Large intestine (tissue), 12 donors: ENCODE measurements around the gene TAAR6. TPM values are rescaled to one million over a fixed set of nuclear protein-coding genes. Genes with fewer than 3 reads are reported as not detected.
"Not testable (repeated sequence)": the region's sequence is repeated elsewhere in the genome, so short reads cannot be mapped to it uniquely, and the experiment has no call there.

Source experiments
- DNase-seq, 2 donors: peaks; one replicate each; pipeline versions ENCODE4 v3.0.0 to v3.0.0-alpha.2; 2013
- H3K27ac ChIP-seq: one replicate; pipeline ENCODE4 v1.5.1; 2013; ENCODE audit warnings: low read length
- H3K27me3 ChIP-seq: 2 replicates; pipeline ENCODE4 v1.6.1; 2013; ENCODE audit warnings: low read length; ENCODE audit not compliant: control insufficient read depth, insufficient read depth
- H3K36me3 ChIP-seq: 2 replicates; pipeline ENCODE4 v1.6.1; 2013; ENCODE audit warnings: low read length; ENCODE audit not compliant: control insufficient read depth, insufficient read depth
- H3K4me1 ChIP-seq: one replicate; pipeline ENCODE4 v1.6.1; 2013; ENCODE audit warnings: low read length; ENCODE audit not compliant: control insufficient read depth, insufficient read depth
- H3K4me3 ChIP-seq: one replicate; pipeline ENCODE4 v1.5.1; 2013; ENCODE audit warnings: low read length
- H3K9me3 ChIP-seq: one replicate; pipeline ENCODE4 v1.6.1; 2013; ENCODE audit warnings: mild to moderate bottlenecking, low read depth, low read length, moderate library complexity; ENCODE audit not compliant: control insufficient read depth
- WGBS: methylation state at CpG from one replicate; pipeline ENCODE4 v1.1.5; 2013; ENCODE audit warnings: low lambda C conversion rate; ENCODE audit not compliant: insufficient coverage; 5-methylcytosine and 5-hydroxymethylcytosine counted together
- long read RNA-seq, 11 donors: transcript quantifications; one replicate each; lab custom pipeline, GENCODE V29; 2026
- polyA plus RNA-seq: library from polyadenylated mRNA; unstranded; fragments of 120-200 nt; gene quantifications from one replicate; pipeline ENCODE4 v1.2.1, GENCODE V29; 2013

The TAAR6 gene, protein sequence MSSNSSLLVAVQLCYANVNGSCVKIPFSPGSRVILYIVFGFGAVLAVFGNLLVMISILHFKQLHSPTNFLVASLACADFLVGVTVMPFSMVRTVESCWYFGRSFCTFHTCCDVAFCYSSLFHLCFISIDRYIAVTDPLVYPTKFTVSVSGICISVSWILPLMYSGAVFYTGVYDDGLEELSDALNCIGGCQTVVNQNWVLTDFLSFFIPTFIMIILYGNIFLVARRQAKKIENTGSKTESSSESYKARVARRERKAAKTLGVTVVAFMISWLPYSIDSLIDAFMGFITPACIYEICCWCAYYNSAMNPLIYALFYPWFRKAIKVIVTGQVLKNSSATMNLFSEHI
- polyA plus RNA-seq = not detected
- long read RNA-seq, donor 1 = 0 reads
- long read RNA-seq, donor 2 = 0 reads
- long read RNA-seq, donor 3 = 0 reads
- long read RNA-seq, donor 4 = 0 reads
- long read RNA-seq, donor 5 = 0 reads
- long read RNA-seq, donor 6 = 0 reads
- long read RNA-seq, donor 7 = 0 reads
- long read RNA-seq, donor 8 = 0 reads
- long read RNA-seq, donor 9 = 0 reads
- long read RNA-seq, donor 10 = 0 reads
- long read RNA-seq, donor 11 = 0 reads

DNA sequence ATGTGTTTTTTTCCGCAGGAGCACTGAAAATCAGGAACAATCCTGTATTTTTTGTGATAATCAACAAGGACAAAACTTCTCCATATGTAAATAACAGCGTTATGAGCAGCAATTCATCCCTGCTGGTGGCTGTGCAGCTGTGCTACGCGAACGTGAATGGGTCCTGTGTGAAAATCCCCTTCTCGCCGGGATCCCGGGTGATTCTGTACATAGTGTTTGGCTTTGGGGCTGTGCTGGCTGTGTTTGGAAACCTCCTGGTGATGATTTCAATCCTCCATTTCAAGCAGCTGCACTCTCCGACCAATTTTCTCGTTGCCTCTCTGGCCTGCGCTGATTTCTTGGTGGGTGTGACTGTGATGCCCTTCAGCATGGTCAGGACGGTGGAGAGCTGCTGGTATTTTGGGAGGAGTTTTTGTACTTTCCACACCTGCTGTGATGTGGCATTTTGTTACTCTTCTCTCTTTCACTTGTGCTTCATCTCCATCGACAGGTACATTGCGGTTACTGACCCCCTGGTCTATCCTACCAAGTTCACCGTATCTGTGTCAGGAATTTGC lies at the start of gene TAAR6:
Gene TAAR6, plus strand, starts transcription at position 102 of the 557 bp plus-strand sequence. Its CDS starts 0 bp downstream, at position 102.
- H3K27me3 ChIP-seq = no peaks in the 10 kb centered on the region
- no peaks in the 10 kb centered on the region for H3K4me1 ChIP-seq
- H3K27ac ChIP-seq = no peak within 1 kb of the TSS
- H3K9me3 ChIP-seq = no peaks in the 10 kb centered on the region
- H3K4me3 ChIP-seq = no peak within 1 kb of the TSS
- 80% methylated on average over 2 of the region's 15 CpGs for WGBS
- no peaks in the 10 kb centered on the region for H3K36me3 ChIP-seq
- no peak for DNase-seq

DNA sequence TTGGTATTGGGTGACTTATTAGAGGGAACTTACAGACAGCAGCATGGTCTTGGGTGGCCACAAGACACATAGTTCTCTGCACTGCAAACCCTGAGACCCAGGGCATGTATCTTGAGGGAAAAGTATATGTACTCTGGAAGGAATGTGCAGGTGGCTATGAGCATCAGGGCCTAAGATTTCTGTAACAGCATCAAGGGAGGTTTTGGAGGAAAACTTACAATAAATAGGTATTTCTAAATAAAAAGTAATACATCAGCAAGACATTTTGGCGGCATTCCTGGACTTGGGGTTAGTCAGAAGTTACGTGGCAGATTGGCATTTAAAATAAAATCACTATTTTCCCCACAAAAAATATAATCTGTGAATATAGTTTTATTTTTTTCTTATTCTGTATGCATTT lies 49.2 kb upstream of the TAAR6 start:
- Histone ChIP-seq H3K4me3 (no peak overlapping the region), H3K36me3 (no peaks in the 10 kb centered on the region), H3K27ac (no peak overlapping the region), H3K4me1 (no peaks in the 10 kb centered on the region), H3K9me3 (no peaks in the 10 kb centered on the region), H3K27me3 (no peaks in the 10 kb centered on the region)
- no peak for DNase-seq
- no CpG with 5 or more reads among the region's 2 CpGs for WGBS

DNA sequence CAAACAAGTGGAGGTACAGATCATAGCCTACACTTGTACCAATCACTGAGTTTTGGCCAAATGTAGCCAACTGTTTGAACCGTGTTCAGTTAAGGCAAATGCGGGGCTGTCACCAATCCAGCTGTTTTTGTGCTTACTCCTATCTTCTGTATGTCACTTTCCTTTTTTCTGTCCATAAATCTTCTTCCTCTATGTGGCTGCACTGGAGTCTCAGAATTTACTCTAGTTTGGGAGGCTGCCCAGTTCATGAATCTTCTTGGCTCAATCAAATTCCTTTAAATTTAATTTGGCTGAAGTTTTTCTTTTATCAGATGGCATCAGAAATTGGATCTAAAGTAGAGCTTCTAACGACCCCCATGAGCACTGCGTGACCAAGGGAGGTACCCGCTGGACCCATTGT lies 45.5 kb upstream of the TAAR6 start:
- no peak overlapping the region for H3K27ac ChIP-seq
- no peak overlapping the region for H3K4me3 ChIP-seq
- H3K27me3 ChIP-seq = no peaks in the 10 kb centered on the region
- H3K9me3 ChIP-seq = no peaks in the 10 kb centered on the region
- WGBS = no CpG with 5 or more reads among the region's 5 CpGs
- H3K4me1 ChIP-seq = no peaks in the 10 kb centered on the region
- H3K36me3 ChIP-seq = no peaks in the 10 kb centered on the region
- no peak for DNase-seq

DNA sequence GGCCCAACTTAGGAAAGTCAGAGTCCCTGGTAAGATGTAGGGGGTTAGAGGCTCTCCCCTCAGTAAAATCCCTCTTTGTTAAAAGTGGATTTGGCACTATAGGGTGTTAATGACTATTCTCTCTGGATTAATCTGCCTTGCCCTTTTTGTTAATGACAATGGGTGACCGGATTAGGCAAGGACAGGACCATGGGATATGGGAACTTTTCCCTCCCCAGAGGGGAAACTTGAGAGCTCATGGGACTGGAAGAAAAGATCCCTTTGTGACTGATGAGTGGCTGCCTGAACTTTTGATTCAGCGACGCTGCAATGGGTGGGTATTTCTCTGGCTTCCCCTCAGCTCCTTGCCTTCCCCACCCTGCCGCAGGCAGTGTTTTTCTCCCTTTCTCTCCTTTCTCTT lies 44.3 kb upstream of the TAAR6 start:
- H3K4me1 ChIP-seq = no peaks in the 10 kb centered on the region
- 93% methylated on average over 3 of the region's 4 CpGs for WGBS

DNA sequence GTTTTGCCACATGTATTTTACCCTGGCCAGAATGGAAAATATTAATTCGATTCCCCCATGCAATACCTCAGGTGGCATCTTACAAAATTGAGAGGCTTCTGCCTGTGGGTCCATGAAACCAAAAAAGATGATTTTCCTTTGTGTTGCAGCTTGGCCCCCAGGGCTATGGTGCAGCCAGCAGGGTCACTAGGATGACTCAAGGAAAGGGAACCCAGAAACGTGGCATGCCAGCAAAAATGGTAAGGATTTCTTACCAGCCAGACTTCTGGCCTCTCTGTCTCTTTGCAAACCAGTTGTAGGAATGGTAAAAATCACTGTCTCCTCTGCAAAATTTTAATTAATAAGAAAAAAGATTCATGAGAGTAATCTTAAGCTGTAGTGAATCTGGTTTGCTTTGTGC lies 43.7 kb upstream of the TAAR6 start:
- Histone ChIP-seq H3K4me1 (no peaks in the 10 kb centered on the region), H3K27me3 (no peaks in the 10 kb centered on the region), H3K36me3 (no peaks in the 10 kb centered on the region), H3K27ac (no peak overlapping the region), H3K4me3 (no peak overlapping the region), H3K9me3 (no peaks in the 10 kb centered on the region)
- no peak for DNase-seq
- 100% methylated on average over 1 of the region's 2 CpGs for WGBS

More for the DNA sequence above, 44.3 kb upstream of the TAAR6 start:
- Histone ChIP-seq H3K27me3 (no peaks in the 10 kb centered on the region), H3K9me3 (no peaks in the 10 kb centered on the region), H3K27ac (no peak overlapping the region), H3K4me3 (no peak overlapping the region), H3K36me3 (no peaks in the 10 kb centered on the region)
- no peak for DNase-seq

DNA sequence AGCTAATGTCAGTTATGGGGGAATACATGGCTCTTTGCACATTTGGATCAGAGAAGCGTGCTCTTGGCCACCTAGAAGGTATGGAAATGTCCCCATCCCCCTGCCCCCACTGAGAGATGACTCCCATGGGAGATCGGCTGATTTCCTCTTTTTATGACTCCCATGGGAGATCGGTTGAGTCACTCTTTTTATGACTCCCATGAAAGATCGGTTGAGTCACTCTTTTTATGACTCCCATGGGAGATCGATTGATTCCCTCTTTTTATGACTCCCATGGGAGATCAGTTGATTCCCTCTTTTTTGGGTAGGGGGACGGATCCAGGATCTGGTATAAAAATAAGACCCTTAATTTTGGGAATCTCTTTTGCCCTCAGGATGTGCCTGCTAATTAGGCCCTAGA lies 42.3 kb upstream of the TAAR6 start:
- DNase-seq = peak in 1 of 2 donors; percentile 27
- H3K36me3 ChIP-seq = no peaks in the 10 kb centered on the region
- H3K9me3 ChIP-seq = no peaks in the 10 kb centered on the region
- H3K27me3 ChIP-seq = no peaks in the 10 kb centered on the region
- H3K4me1 ChIP-seq = no peaks in the 10 kb centered on the region
- H3K27ac ChIP-seq = no peak overlapping the region
- WGBS = no CpG with 5 or more reads among the region's 6 CpGs
- no peak overlapping the region for H3K4me3 ChIP-seq

DNA sequence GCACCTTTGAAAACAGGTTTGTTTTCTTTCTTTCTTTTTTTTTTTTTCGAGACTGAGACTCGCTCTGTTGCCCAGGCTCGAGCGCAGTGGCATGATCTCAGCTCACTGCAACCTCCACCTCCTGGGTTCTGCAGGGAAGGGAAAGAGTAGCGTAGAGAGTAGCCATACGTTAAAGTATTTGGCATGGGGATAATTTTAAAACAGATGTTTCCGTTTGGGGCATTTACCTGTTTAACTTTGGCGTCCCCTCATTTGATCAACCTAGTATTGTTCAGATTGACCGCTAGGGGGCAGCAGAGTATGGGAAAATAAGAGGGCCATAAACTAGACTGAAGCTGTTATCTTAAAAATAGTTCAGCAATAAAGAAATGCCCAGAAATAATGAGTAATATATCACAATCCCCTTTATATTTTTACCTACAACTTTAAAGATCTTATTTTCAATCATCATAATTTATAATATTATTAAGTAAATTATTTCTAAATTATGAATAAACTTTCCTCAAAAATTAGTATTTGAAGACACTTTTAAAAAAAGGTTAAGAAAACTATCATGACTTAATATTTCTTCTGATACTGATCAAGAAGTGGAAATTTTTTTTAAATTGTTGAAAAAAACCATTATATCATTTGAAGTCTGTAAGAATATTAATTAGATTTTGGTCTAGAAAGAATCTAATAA lies 39.7 kb upstream of the TAAR6 start:
- WGBS = 0% methylated on average over 1 of the region's 9 CpGs
- peak; percentile 42 to 69 for DNase-seq
- Histone ChIP-seq H3K4me3 (peak overlapping the region; percentile 36), H3K27ac (no peak overlapping the region), H3K27me3 (no peaks in the 10 kb centered on the region), H3K9me3 (no peaks in the 10 kb centered on the region), H3K4me1 (no peaks in the 10 kb centered on the region), H3K36me3 (no peaks in the 10 kb centered on the region)

DNA sequence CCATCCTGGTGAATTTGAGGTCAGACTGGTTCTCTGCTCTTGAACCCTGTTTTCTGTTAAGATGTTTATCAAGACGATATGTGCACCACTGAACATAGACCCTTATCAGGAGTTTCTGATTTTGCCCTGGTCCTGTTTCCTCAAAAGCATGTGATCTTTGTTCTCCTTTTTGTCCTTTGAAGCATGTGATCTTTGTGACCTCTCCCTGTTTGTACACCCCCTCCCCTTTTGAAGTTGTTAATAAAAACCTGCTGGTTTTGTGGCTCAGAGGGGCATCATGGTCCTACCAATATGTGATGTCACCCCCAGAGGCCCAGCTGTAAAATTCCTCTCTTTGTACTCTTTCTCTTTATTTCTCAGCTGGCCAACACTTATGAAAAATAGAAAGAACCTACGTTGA lies 35.6 kb upstream of the TAAR6 start:
- WGBS = no CpG with 5 or more reads among the region's 2 CpGs
- not testable (repeated sequence) for H3K4me1 ChIP-seq, H3K27ac ChIP-seq, H3K36me3 ChIP-seq, H3K4me3 ChIP-seq, H3K9me3 ChIP-seq, DNase-seq, H3K27me3 ChIP-seq

DNA sequence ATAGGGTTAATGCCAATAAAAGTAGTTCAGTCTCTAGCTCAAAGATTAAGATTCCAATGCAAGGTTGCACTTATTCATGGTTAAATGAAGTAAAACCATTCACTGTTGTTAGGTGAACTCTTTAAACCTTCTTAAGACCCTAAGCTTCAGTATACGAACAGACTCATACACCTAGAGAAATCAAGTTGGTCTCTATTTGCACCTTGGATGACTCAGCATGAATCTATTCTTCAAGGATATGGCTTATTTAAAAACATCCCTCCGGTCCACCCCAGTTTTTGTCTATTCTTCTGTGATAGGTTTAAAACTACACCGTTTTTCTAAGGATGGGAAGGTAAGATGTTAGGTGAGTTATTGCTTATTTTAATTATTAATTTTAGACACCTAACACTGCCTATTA lies 33.0 kb upstream of the TAAR6 start:
- Histone ChIP-seq H3K4me3 (no peak overlapping the region), H3K4me1 (no peaks in the 10 kb centered on the region), H3K9me3 (no peaks in the 10 kb centered on the region), H3K36me3 (no peaks in the 10 kb centered on the region), H3K27ac (no peak overlapping the region), H3K27me3 (peaks cover 9% of the 10 kb centered on the region)
- no peak for DNase-seq
- 87% methylated on average over 3 of the region's 3 CpGs for WGBS

DNA sequence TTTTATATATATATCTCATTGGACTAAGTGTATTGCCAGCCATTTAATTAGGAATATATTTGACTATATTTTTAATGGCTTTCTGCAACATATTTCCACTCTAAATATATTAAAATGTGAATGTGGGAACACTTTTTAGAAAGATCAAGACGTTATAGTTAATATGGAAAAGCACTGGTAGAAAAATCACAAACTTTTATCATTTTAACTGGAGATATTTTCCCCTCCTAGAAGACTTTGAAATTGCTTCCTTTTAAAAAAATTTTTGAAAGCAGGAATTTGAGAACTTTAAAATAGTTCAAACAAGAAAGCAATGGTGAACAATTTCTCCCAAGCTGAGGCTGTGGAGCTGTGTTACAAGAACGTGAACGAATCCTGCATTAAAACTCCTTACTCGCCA lies 32.1 kb upstream of the TAAR6 start, which contains the start of gene TAAR9:
Gene TAAR9, plus strand, starts transcription at position 301 of the 400 bp plus-strand sequence. Its CDS starts 13 bp downstream, at position 314.
- Histone ChIP-seq H3K9me3 (no peaks in the 10 kb centered on the region), H3K36me3 (no peaks in the 10 kb centered on the region), H3K27me3 (peaks cover 9% of the 10 kb centered on the region), H3K4me1 (no peaks in the 10 kb centered on the region), H3K27ac (no peak within 1 kb of the TSS), H3K4me3 (no peak within 1 kb of the TSS)
- DNase-seq = no peak
- 93% methylated on average over 3 of the region's 4 CpGs for WGBS
